Amygdala (tissue), 56 donors: ENCODE data around the gene DOCK4.

Source experiments
- DNase-seq, 56 donors: peaks; one replicate each; lab custom pipeline; 2025; lab: John Stamatoyannopoulos, UW

Gene DOCK4

GRCh38 chr7:111877931-111878330, 328.3 kb downstream of the DOCK4 start:
- DNase-seq, result no peak

- no peak for DNase-seq
These were observed 332.1 kb downstream of the DOCK4 start for GRCh38 chr7:111873963-111874690.

- DNase-seq, result no peak
These were observed 332.9 kb downstream of the DOCK4 start for GRCh38 chr7:111873326-111873646.

- DNase-seq, result no peak
These were observed 333.5 kb downstream of the DOCK4 start for GRCh38 chr7:111872450-111873325.

DNA sequence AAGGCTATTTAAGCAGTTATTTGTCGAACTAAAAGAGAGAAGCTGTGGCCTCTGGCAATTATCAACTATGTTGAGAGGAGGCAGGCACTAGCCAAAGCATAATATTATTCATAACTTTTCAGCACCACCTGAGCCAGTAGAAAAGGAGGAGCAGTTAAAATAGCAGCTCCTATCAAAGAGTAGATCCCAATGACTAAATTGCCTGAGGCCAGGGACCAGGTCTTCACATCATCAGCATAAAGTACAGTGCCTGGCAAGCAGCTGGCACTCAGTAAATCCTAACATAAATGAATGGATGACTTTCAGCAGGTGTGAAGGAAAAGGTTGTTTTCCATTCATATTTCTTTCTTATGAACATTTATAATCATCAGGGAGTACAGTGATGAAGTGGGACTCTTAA, 334.9 kb downstream of the DOCK4 start:
- no peak for DNase-seq

DNA sequence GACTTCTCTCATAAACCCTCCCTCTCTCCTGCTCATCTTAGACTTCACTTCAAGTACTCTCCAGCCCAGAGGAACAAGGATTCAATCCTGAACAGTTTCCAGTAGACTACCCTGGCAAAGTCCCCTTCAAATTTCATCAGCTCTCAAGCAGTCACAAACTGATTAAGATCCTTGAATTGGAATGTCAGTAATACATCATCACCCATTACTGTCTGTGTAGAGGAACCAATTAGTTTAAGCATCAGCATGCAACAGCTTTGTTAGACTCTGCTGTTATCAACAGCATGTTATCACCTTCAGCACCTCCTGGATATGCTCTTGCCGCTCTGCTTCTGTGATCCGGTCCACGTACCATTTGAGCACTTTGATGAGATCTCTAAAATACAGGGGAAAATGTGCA, 336.9 kb downstream of the DOCK4 start:
- DNase-seq, result no peak

DNA sequence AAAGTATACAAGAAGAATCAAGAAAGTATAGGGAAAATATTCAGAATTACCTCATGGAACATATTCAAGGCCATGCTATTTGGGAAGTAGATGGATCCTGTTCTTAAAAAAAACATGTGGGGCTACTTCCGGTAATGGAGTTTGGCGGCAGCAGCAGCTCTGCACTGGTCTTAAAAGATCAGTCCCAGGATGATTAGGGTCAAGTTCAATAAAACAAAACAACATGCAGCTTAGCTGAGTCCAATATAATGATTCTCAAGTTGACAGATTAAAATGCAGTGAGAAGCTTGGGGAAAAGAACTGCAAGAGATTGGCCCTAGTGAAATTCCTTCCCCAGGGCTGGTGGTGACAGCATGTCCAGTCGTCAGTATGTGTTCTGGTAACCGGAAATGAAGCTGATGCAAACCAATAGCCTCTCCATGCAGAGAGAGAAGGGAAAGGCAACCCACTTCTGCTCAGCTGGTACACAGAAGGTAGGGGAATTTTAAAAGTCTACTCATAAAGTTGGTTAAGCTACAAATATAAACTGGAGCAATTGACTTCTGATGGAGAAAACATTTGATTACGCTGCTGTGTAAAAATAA, 338.8 kb downstream of the DOCK4 start:
- no peak for DNase-seq

GRCh38 chr7:111866787-111867186, 339.4 kb downstream of the DOCK4 start:
- no peak for DNase-seq

DNA sequence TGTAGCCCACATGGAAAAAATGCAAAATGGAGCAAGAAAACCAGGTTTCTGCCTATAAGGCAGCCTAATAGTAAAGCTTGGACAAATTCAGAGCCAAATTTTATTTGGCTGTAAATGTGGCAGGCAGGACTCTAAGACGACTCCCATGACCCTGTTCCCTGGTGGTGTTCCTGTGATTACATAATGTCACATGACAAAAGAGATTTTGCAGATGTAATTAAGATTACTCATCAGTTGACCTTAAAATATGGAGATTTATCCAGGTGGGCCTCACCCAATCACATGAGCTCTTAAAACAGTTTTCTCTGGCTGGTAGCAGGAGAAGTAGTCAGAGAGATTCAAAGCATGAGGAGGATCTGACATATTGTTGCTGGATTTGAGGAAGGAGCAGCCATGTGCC, 340.8 kb downstream of the DOCK4 start:
- no peak for DNase-seq

DNA sequence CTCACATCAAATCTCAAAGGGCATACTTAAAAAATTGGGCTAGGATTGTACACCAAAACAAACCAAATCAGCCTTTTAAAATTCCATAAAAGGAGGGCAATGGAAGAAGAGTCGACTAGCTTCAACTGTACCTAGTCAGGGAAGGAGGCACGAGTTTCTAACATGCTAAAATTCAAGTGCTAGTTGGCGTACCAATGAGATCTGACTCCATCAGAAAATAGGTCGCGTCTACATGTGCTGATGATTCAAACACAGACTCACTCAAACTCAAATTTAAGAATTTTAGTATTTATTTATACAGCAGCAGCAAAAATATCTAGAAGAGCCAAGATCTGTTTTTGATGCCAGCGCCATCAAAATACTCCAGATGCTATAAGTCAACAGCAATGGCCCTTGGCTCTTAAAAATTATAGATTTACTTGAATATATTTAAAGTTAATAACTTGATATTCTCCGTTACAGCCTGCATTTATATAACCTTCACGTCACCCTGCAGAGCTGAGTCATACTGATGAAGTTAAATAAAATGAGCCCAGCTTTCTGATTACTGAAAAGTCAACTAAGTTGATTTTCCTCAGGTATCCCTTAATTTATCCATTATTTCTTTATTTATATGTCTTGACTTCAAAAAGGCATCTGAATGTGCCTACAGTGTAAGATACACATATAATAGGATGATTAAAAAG, 341.8 kb downstream of the DOCK4 start:
- DNase-seq, result no peak

DNA sequence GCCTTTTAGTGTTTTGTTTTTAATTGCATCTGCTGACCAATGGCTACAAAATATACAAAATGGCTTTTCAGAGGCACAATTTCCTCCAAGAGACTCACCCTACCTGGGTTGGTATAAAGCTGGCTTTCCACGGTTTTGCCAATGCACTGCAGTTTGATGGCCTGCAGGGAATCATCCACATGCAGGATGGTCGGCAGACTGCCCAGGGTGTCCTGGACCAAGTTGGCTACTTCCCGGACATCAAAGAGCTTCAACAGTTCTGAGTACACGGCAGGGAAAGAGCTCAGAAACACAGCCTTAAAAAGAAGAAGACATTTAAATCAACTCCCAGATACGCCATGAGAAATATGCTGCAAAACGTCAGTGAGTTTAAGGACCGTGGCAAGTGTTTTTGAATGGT, 342.9 kb downstream of the DOCK4 start:
- no peak for DNase-seq

GRCh38 chr7:111860248-111860647, 346.0 kb downstream of the DOCK4 start:
- no peak for DNase-seq

GRCh38 chr7:111858331-111858730, 347.9 kb downstream of the DOCK4 start:
- no peak for DNase-seq

- DNase-seq, result peak in 6 of 56 donors; percentile 6 to 55 (median 14)
These were observed 350.4 kb downstream of the DOCK4 start for GRCh38 chr7:111855842-111856227.

DNA sequence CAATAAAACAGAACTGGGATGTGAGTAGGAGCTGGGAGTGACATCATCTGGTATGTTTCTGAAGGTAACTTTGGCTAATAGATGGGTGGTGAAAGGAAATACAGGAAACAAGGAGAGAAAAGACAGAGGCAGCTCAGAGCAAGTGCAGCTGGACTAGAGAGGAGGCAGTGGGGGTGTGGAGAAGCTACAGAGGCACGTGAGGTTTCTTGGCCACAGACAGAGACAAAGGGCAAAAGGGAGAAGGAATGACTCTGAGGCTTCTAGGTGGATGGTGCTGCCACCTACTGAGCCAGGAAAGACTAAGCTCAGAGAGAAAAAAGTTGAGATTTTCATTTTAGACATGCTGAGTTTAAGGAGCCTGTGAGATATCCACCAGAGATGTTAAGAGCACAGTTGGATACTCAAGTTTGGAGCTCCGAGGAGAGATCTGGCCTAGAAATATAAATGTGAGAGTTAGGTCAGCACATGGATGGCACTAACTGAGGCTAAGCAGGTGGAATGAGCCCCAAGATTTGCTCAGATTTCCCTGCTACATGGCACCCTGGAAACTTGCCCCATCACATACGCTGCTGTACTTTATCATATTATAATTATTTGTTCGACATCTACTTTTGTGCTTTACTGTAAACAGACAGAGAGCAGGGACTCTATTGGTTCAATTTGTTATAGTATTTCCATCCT, 350.9 kb downstream of the DOCK4 start:
- DNase-seq, result peak in 22 of 56 donors; percentile 12 to 53 (median 40)

DNA sequence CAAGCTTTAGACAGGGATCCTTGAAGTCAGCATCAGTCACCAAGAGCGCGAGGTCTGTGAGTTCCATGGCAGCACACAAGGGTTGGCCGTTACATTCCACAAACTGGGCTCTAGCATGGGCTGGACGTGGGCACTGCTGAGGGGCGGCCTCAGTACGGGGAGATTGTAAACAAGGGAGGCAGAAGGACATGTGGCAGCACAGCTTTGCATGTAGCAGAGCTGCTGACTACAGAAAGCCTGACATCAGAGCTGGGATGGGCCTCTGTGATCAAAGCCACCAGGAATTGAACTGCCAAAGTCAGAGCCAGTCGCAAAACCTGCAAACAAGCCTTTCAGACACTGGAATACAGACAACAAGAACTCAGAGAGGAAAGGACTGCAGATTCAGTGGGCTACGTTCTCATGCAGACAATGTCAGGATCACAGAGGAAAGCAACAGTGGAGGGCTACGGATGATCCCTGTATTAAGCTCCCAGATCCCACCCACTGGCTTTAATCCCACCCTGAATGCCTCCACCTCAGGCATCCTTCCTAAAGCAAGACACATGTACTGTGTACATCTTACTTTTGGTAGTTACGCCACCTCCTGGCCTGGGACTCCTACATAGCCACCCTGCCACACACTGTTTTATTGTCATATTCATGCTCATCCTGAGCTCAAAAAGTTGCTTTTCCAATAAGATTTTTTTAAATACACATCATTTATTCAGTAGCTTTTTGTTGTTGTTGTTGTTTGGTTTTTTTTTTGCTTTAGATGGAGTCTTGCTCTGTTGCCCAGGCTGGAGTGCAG, 352.8 kb downstream of the DOCK4 start:
- peak in 1 of 56 donors; percentile 10 for DNase-seq

- no peak for DNase-seq
These were observed 354.1 kb downstream of the DOCK4 start for GRCh38 chr7:111852081-111852480.

DNA sequence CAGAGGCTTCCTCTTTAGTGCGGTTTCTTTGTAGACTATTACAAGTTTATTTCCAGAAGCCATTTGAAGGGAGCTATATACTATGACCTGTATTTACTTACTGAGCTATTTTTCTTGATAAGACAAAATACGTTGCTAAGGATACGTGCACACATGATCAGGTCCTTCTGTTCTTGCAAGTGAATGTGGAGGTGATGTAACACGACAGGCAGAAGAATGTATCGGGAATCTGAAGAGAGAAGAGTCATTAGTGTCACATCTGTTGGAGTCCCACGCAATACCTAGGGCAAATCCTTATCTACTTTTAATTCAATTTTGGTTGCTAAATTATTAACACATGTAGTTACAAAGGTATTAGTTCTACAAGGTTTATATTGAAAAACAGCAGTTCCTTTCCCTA, 359.3 kb downstream of the DOCK4 start:
- no peak for DNase-seq

GRCh38 chr7:111845853-111846252, 360.3 kb downstream of the DOCK4 start:
- DNase-seq, result no peak
